Right atrium auricular region (tissue), 2 donors: ENCODE results near the gene APOL5. TPM values are rescaled to one million over a fixed set of nuclear protein-coding genes. Genes with fewer than 3 reads are reported as not detected.
"Not testable (repeated sequence)": the region's sequence is repeated elsewhere in the genome, so short reads cannot be mapped to it uniquely, and the experiment has no call there.

Experiments used
- DNase-seq: peaks from one replicate; pipeline ENCODE4 v3.0.0-alpha.2; 2019; ENCODE audit warnings: low spot score
- H3K27ac ChIP-seq, 2 donors: fragments of 200-600 bp; sonication (generic); 1 replicate in 1 of 2; 2 replicates in 1 of 2; pipeline ENCODE4 v1.5.1; 2016 to 2019
- H3K27me3 ChIP-seq, 2 donors: fragments of 200-600 bp; sonication (generic); one replicate each; pipeline versions ENCODE4 v1.5.1 to v1.6.0; 2017 to 2019
- H3K36me3 ChIP-seq: fragments of 200-600 bp; sonication (generic); one replicate; pipeline ENCODE4 v1.5.1; 2016
- H3K4me1 ChIP-seq, 2 donors: fragments of 200-600 bp; sonication (generic); one replicate each; pipeline versions ENCODE4 v1.5.1 to v1.6.0; 2017 to 2019
- H3K4me3 ChIP-seq, 2 donors: fragments of 200-600 bp; sonication (generic); 1 replicate in 1 of 2; 2 replicates in 1 of 2; pipeline ENCODE4 v1.5.1; 2017 to 2019; ENCODE audit warnings: mild to moderate bottlenecking in 1 of 2, moderate library complexity in 1 of 2
- H3K9me3 ChIP-seq, 2 donors: fragments of 200-600 bp; sonication (generic); one replicate each; pipeline ENCODE4 v1.5.1; 2019
- CTCF ChIP-seq, 2 donors: fragments of 200-600 bp; sonication (generic); IDR thresholded peaks; one replicate each; pipeline ENCODE4 v1.5.1; 2019; ENCODE audit warnings: antibody characterized with exemption in 2 of 2
- total RNA-seq, 2 donors: library from RNA; depleted of rRNA; stranded (reverse); fragments of >200 nt; gene quantifications; one replicate each; pipeline ENCODE4 v1.1.0, GENCODE V29; 2016

The APOL5 gene
- under 1 TPM in 1 of 2 donors, not detected in 1; 0.74 TPM for total RNA-seq

GRCh38 chr22:35717572-35717971 is at the start of gene APOL5:
Gene APOL5, plus strand, starts transcription at chr22:35717872. Its CDS starts 0 bp downstream, at chr22:35717872.
- no peak within 1 kb of the TSS for H3K4me3 ChIP-seq
- no peaks in the 10 kb centered on the region for H3K27me3 ChIP-seq
- TF ChIP-seq CTCF (IDR thresholded peaks at IDR 0.05), result no peak
- H3K9me3 ChIP-seq, result peaks cover 0 to 4% of the 10 kb centered on the region in 2 donors
- H3K4me1 ChIP-seq, result no peaks in the 10 kb centered on the region
- no peak for DNase-seq
- no peaks in the 10 kb centered on the region for H3K36me3 ChIP-seq
- H3K27ac ChIP-seq, result no peak within 1 kb of the TSS

GRCh38 chr22:35674335-35674734 is 43.3 kb upstream of the APOL5 start:
- no peak for TF ChIP-seq CTCF (IDR thresholded peaks at IDR 0.05)
- Histone ChIP-seq H3K9me3 (no peaks in the 10 kb centered on the region), H3K4me1 (no peaks in the 10 kb centered on the region)

GRCh38 chr22:35676065-35676464 is 41.6 kb upstream of the APOL5 start:
- not testable (repeated sequence) for H3K4me3 ChIP-seq, DNase-seq, H3K9me3 ChIP-seq, H3K4me1 ChIP-seq, H3K36me3 ChIP-seq, H3K27me3 ChIP-seq, H3K27ac ChIP-seq

More at GRCh38 chr22:35674335-35674734, 43.3 kb upstream of the APOL5 start:
- no peaks in the 10 kb centered on the region for H3K36me3 ChIP-seq
- H3K27me3 ChIP-seq, result no peaks in the 10 kb centered on the region
- H3K4me3 ChIP-seq, result no peak overlapping the region
- no peak for DNase-seq
- no peak overlapping the region for H3K27ac ChIP-seq

GRCh38 chr22:35677460-35678187 is 40.0 kb upstream of the APOL5 start:
- DNase-seq, result no peak
- TF ChIP-seq CTCF (IDR thresholded peaks at IDR 0.05), result no peak
- no peaks in the 10 kb centered on the region for H3K27me3 ChIP-seq
- no peaks in the 10 kb centered on the region for H3K36me3 ChIP-seq
- H3K27ac ChIP-seq, result no peak overlapping the region
- no peak overlapping the region for H3K4me3 ChIP-seq
- no peaks in the 10 kb centered on the region for H3K4me1 ChIP-seq
- H3K9me3 ChIP-seq, result no peaks in the 10 kb centered on the region

GRCh38 chr22:35678836-35679235 is 38.8 kb upstream of the APOL5 start:
- no peaks in the 10 kb centered on the region for H3K36me3 ChIP-seq
- no peak for TF ChIP-seq CTCF (IDR thresholded peaks at IDR 0.05)
- no peaks in the 10 kb centered on the region for H3K27me3 ChIP-seq
- no peak overlapping the region for H3K4me3 ChIP-seq
- H3K4me1 ChIP-seq, result peaks cover 0 to under 1% of the 10 kb centered on the region in 2 donors
- H3K27ac ChIP-seq, result no peak overlapping the region
- no peaks in the 10 kb centered on the region for H3K9me3 ChIP-seq
- no peak for DNase-seq

- not testable (repeated sequence) for H3K36me3 ChIP-seq, H3K4me1 ChIP-seq, H3K4me3 ChIP-seq, H3K27me3 ChIP-seq, H3K9me3 ChIP-seq, DNase-seq, H3K27ac ChIP-seq
These were observed 38.2 kb upstream of the APOL5 start for GRCh38 chr22:35679492-35679891.
